Measurements from ENCODE around the gene CDKN2AIPNL.

Gene CDKN2AIPNL

DNA sequence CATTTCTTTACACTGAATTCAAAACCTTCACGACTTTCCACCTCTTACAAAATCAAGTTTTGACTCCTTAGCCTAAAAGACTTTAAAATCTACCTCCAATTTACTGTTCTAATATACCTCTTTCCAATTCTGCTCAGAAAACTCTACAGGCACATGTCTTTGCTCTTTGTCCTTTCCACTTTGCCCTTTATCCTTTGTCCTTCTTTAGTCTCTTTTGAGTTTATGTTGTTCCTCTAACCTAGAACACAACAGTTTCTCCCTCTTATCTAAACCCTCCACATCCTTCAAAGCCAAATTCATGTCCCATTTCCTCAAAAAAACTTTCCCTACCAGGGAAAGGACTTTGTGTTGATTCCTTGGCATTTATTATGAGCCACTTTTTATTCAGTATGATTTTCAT is 46.1 kb downstream of the CDKN2AIPNL start:
- no peak overlapping the region for H3K4me3 ChIP-seq (ENCODE audit: low read depth in 1 of 2, low read length in 2 of 2)
- no peak overlapping the region for H3K9ac ChIP-seq (ENCODE audit: low read length)
- H3K9me3 ChIP-seq (ENCODE audit: low read length), result no peaks in the 10 kb centered on the region
- no peaks in the 10 kb centered on the region for H3K36me3 ChIP-seq (ENCODE audit: insufficient read depth, low read length)
- no peaks in the 10 kb centered on the region for H3K27me3 ChIP-seq (ENCODE audit: control insufficient read depth in 1 of 2, insufficient read depth in 2 of 2, low read length in 2 of 2)
- H3K4me1 ChIP-seq (ENCODE audit: insufficient read depth, low read length), result peaks cover 12% of the 10 kb centered on the region
- H3K27ac ChIP-seq (ENCODE audit: low read depth, low read length), result no peak overlapping the region

DNA sequence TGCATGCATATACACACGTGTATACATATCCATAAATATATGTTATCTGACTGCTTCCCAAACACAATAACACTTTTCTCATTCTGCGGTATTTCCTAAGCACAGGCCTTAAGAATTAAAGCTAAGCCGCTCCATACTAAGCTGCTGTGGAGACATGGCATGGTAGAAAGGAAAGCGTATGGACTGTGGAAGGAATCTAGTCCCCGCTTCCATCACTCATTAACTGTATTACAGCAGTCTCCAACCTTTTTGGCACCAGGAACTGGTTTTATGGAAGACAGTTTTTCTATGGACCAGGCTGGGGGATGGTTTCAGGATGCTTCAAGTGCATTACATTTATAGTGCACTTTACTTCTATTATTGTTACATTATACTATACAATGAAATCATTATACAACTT is 56.0 kb downstream of the CDKN2AIPNL start:
- Histone ChIP-seq H3K9ac (ENCODE audit: low read length) (no peak overlapping the region), H3K27me3 (ENCODE audit: control insufficient read depth in 1 of 2, insufficient read depth in 2 of 2, low read length in 2 of 2) (no peaks in the 10 kb centered on the region), H3K4me1 (ENCODE audit: insufficient read depth, low read length) (no peaks in the 10 kb centered on the region), H3K36me3 (ENCODE audit: insufficient read depth, low read length) (no peaks in the 10 kb centered on the region), H3K4me3 (ENCODE audit: low read depth in 1 of 2, low read length in 2 of 2) (no peak overlapping the region), H3K9me3 (ENCODE audit: low read length) (no peaks in the 10 kb centered on the region), H3K27ac (ENCODE audit: low read depth, low read length) (no peak overlapping the region)
